Hepatocyte (in vitro differentiated cells): Measurements from ENCODE around the gene EHD2. TPM values are rescaled to one million over a fixed set of nuclear protein-coding genes. Genes with fewer than 3 reads are reported as not detected.
"Not testable (repeated sequence)": the region's sequence is repeated elsewhere in the genome, so short reads cannot be mapped to it uniquely, and the experiment has no call there.

ENCODE experiments used
- DNase-seq: peaks from one replicate; pipeline ENCODE4 v3.0.0-alpha.2; 2016; ENCODE audit warnings: low spot score
- H2AFZ ChIP-seq: fragments of 200-600 bp; sonication (generic); 2 replicates; pipeline ENCODE4 v1.6.0; 2016; ENCODE audit warnings: antibody characterized with exemption, mild to moderate bottlenecking
- H3K27ac ChIP-seq: fragments of 200-600 bp; sonication (generic); 2 replicates; pipeline ENCODE4 v1.5.1; 2016; ENCODE audit warnings: mild to moderate bottlenecking
- H3K27me3 ChIP-seq: fragments of 200-600 bp; sonication (generic); 2 replicates; pipeline ENCODE4 v1.6.1; 2016
- H3K36me3 ChIP-seq: fragments of 200-600 bp; sonication (generic); replicated peaks from 2 replicates; pipeline ENCODE4 v1.5.1; 2016; ENCODE audit warnings: low read depth; ENCODE audit not compliant: insufficient read depth
- H3K4me1 ChIP-seq: fragments of 200-600 bp; sonication (generic); 2 replicates; pipeline ENCODE4 v1.5.1; 2016; ENCODE audit warnings: mild to moderate bottlenecking, moderate library complexity; ENCODE audit not compliant: insufficient read depth
- H3K4me2 ChIP-seq: fragments of 200-600 bp; sonication (generic); 2 replicates; pipeline ENCODE4 v1.6.0; 2016
- H3K4me3 ChIP-seq: fragments of 200-600 bp; sonication (generic); 2 replicates; pipeline ENCODE4 v1.5.1; 2016; ENCODE audit warnings: mild to moderate bottlenecking
- H3K79me2 ChIP-seq: fragments of 200-600 bp; sonication (generic); 2 replicates; pipeline ENCODE4 v1.6.0; 2017; ENCODE audit warnings: mild to moderate bottlenecking
- H3K9me2 ChIP-seq: fragments of 200-600 bp; sonication (generic); replicated peaks from 2 replicates; pipeline ENCODE4 v1.6.0; 2017; ENCODE audit warnings: mild to moderate bottlenecking; ENCODE audit not compliant: insufficient read depth
- H3K9me3 ChIP-seq: fragments of 200-600 bp; sonication (generic); 2 replicates; pipeline ENCODE4 v1.5.1; 2016; ENCODE audit warnings: low read depth, mild to moderate bottlenecking
- H4K20me1 ChIP-seq: fragments of 200-600 bp; sonication (generic); 2 replicates; pipeline ENCODE4 v1.6.0; 2016; ENCODE audit warnings: mild to moderate bottlenecking; ENCODE audit not compliant: insufficient read depth, poor library complexity, severe bottlenecking
- EZH2 ChIP-seq: fragments of 200-600 bp; sonication (generic); IDR thresholded peaks from 2 replicates; pipeline ENCODE4 v1.6.1; 2016; ENCODE audit warnings: antibody characterized with exemption, mild to moderate bottlenecking, borderline replicate concordance
- EZH2phosphoT487 ChIP-seq: fragments of 200-600 bp; sonication (generic); IDR thresholded peaks from one replicate; pipeline ENCODE4 v1.6.1; 2018; ENCODE audit warnings: antibody characterized with exemption, mild to moderate bottlenecking, low read depth, moderate library complexity; ENCODE audit not compliant: unreplicated experiment, severe bottlenecking
- WGBS: methylation state at CpG from one replicate; pipeline ENCODE4 v1.1.6; 2016; ENCODE audit warnings: low lambda C conversion rate; ENCODE audit errors: missing lambda C conversion rate; 5-methylcytosine and 5-hydroxymethylcytosine counted together
- polyA plus RNA-seq: library from polyadenylated mRNA; unstranded; fragments of >200 nt; fragmentation: Nextera tagmentation; extraction: Ambion mirVana; gene quantifications from 2 replicates; pipeline ENCODE4 v1.2.1, GENCODE V29; 2016
- total RNA-seq: library from RNA; depleted of rRNA; stranded (reverse); fragments of >200 nt; gene quantifications from 2 replicates; pipeline ENCODE4 v1.2.3, GENCODE V29; 2014
- TF ChIP-seq, protein P1 (sequence below): fragments of 200-600 bp; sonication (generic); IDR thresholded peaks from 2 replicates; pipeline ENCODE4 v1.5.1; 2016; ENCODE audit warnings: antibody characterized with exemption, mild to moderate bottlenecking; ENCODE audit not compliant: poor library complexity

EHD2 gene
- total and polyA plus RNA-seq, 2 experiments from 2014 or later: 20.8 to 120 TPM

DNA sequence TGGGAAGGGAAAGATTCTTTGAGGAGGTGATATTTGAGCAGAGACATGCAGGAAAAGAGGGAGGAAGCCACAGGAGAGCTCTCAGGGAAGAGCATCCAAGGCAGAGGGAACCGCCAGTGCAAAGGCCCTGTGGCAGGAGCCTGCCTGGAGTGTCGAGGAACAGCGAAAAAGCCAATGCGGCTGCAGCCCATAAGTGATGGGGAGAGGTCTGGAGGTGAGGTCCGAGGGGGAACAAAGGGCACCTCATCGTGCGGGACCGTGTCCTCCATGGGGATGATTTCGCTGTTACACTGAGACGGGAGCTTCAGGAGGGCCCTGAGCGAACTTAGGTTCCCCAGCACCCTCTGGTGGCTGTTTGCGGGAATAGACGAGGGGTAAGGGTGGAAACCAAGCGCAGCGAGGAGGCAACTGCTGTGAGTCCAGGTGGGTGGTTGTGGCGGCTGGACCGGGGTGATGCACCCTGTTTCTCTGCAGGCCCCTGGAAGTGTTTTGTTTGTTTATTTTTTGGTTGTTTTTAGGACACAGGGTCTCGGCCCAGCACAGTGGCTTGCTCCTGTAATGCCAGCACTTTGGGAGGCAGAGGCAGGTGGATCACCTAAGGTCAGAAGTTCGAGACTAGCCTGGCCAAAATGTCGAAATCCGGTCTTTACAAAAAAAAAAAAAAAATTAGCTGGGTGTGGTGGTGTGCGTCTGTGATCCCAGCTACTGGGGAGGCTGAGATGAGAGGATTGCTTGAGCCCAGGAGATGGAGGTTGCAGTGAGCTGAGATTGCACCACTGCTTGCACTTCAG, 5.9 kb upstream of the EHD2 start:
- TF ChIP-seq EZH2: no peak
- TF ChIP-seq, protein P1, sequence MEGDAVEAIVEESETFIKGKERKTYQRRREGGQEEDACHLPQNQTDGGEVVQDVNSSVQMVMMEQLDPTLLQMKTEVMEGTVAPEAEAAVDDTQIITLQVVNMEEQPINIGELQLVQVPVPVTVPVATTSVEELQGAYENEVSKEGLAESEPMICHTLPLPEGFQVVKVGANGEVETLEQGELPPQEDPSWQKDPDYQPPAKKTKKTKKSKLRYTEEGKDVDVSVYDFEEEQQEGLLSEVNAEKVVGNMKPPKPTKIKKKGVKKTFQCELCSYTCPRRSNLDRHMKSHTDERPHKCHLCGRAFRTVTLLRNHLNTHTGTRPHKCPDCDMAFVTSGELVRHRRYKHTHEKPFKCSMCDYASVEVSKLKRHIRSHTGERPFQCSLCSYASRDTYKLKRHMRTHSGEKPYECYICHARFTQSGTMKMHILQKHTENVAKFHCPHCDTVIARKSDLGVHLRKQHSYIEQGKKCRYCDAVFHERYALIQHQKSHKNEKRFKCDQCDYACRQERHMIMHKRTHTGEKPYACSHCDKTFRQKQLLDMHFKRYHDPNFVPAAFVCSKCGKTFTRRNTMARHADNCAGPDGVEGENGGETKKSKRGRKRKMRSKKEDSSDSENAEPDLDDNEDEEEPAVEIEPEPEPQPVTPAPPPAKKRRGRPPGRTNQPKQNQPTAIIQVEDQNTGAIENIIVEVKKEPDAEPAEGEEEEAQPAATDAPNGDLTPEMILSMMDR: peak; percentile 77
- 28% methylated on average over 22 of the region's 22 CpGs for WGBS
- no peaks in the 10 kb centered on the region for H3K4me1 ChIP-seq
- DNase-seq: peak; percentile 89
- no peaks in the 10 kb centered on the region for H4K20me1 ChIP-seq
- H3K4me3 ChIP-seq: no peak overlapping the region
- H3K9me3 ChIP-seq: no peaks in the 10 kb centered on the region
- H3K79me2 ChIP-seq: no peaks in the 10 kb centered on the region
- no peaks in the 10 kb centered on the region for H3K36me3 ChIP-seq
- H2AFZ ChIP-seq: no peak overlapping the region
- H3K9me2 ChIP-seq: no peaks in the 10 kb centered on the region
- H3K4me2 ChIP-seq: no peak overlapping the region
- H3K27ac ChIP-seq: no peak overlapping the region
- H3K27me3 ChIP-seq: no peaks in the 10 kb centered on the region

DNA sequence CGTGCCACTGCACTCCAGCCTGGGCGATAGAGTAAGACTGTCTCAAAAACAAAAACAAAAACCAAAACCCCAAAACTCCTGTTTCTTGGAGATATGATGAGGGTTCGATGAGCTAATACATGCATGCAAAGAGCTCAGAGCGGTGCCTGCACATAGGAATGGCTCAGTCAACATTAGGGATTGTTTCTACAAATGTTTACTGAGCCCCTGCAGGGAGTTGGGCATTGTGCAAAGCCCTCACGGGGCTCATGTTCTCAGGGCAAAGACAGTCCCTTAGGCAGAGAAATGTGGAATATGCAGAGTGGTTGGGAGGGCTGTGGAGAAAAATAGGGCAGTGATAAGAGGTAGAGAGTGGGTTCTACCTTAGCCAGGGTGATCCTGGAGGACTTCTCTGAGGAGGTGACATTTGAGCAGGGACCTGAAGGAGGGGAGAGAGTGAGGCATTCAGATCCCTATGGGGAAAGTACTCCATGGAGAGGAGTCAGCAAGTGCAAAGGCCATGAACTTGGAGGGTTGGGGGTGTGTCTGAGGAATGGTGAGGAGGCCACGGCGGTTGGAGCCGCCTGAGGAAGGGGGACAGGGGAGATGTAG, 1.5 kb upstream of the EHD2 start:
- Histone ChIP-seq H3K36me3 (no peaks in the 10 kb centered on the region), H3K4me1 (peaks cover 3% of the 10 kb centered on the region), H3K4me3 (no peak overlapping the region), H3K4me2 (no peak overlapping the region), H3K9me3 (no peaks in the 10 kb centered on the region), H3K27ac (no peak overlapping the region), H4K20me1 (no peaks in the 10 kb centered on the region), H3K79me2 (peaks cover 38% of the 10 kb centered on the region), H3K27me3 (no peaks in the 10 kb centered on the region), H2AFZ (no peak overlapping the region), H3K9me2 (no peaks in the 10 kb centered on the region)
- TF ChIP-seq EZH2 (no peak), EZH2phosphoT487 (no peak)
- TF ChIP-seq, protein P1: no peak
- 73% methylated on average over 8 of the region's 8 CpGs for WGBS
- no peak for DNase-seq

GRCh38 chr19:47714339-47714738, 1.1 kb downstream of the EHD2 start:
- H3K4me1 ChIP-seq: peaks cover 16% of the 10 kb centered on the region
- H3K79me2 ChIP-seq: peaks cover 47% of the 10 kb centered on the region
- H4K20me1 ChIP-seq: no peaks in the 10 kb centered on the region
- H3K27me3 ChIP-seq: no peaks in the 10 kb centered on the region
- no peaks in the 10 kb centered on the region for H3K9me2 ChIP-seq
- DNase-seq: no peak
- no peak for TF ChIP-seq EZH2phosphoT487
- no peak for TF ChIP-seq EZH2
- TF ChIP-seq, protein P1: no peak
- H3K4me2 ChIP-seq: peak overlapping the region; percentile 84
- H3K36me3 ChIP-seq: no peaks in the 10 kb centered on the region
- H3K4me3 ChIP-seq: peak overlapping the region; percentile 90
- H3K9me3 ChIP-seq: no peaks in the 10 kb centered on the region
- peak overlapping the region; percentile 77 for H3K27ac ChIP-seq
- 97% methylated on average over 4 of the region's 4 CpGs for WGBS
- H2AFZ ChIP-seq: no peak overlapping the region

DNA sequence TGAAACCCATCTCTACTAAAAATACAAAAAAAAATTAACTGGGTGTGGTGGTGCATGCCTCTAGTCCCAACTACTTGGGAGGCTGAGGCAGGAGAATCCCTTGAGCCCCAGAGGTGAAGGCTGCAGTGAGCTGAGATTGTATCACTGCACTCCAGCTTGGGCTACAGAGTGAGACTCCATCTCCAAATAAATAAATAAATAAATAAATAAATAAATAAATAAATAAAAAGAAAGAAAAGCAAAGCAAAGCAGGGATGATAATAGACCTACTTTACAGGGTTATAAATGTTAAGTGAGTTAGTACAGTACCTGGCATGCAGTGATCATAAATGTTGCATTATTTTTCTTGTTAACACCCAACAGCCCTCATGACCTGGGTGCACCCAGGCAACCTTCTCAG, 1.6 kb downstream of the EHD2 start:
- not testable (repeated sequence) for H3K27ac ChIP-seq, H2AFZ ChIP-seq, DNase-seq, H3K36me3 ChIP-seq, H3K27me3 ChIP-seq, H4K20me1 ChIP-seq, H3K4me3 ChIP-seq, H3K9me2 ChIP-seq, H3K9me3 ChIP-seq
- H3K4me2 ChIP-seq: peak overlapping the region; percentile 84
- peaks cover 47% of the 10 kb centered on the region for H3K79me2 ChIP-seq
- peaks cover 21% of the 10 kb centered on the region for H3K4me1 ChIP-seq
